ENCODE data around the gene SYNDIG1.

- TF ChIP-seq JUN (IDR thresholded peaks at IDR 0.05) (no peak), SMC3 (IDR thresholded peaks at IDR 0.05) (no peak), CTCF (IDR thresholded peaks at IDR 0.05) (no peak), REST (IDR thresholded peaks at IDR 0.05) (no peak), CEBPB (IDR thresholded peaks at IDR 0.05) (no peak)
Observed at GRCh38 chr20:24444526-24445190, 24.8 kb upstream of the SYNDIG1 start.
